A204.1 (cell line): Measurements from ENCODE around the gene IL15.
"Not testable (repeated sequence)": the region's sequence is repeated elsewhere in the genome, so short reads cannot be mapped to it uniquely, and the experiment has no call there.

Experiments
- FAIRE-seq: peaks from 2 replicates; lab custom pipeline; 2012; peaks lifted over from hg19 to GRCh38; lab: Jason Lieb, UNC

Gene IL15

DNA sequence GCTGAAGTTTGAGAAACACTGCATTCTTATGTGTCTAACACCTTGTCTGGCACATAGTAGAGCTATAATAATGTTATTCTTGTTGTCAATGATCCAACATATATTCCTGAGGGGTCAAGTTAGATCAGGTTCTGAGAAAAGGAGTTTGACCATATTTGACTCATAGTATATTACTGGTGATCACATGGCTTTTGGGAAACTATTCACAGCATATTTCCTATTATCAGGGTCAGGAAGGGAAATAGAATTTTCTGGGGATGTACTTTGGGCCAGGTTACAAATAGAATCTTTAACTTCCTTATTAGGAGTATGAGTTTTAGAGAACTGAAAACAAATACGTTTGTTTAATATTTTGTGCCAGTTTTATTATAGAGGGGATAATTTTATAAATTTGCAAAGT lies 11.6 kb downstream of the IL15 start:
- no peak for FAIRE-seq

DNA sequence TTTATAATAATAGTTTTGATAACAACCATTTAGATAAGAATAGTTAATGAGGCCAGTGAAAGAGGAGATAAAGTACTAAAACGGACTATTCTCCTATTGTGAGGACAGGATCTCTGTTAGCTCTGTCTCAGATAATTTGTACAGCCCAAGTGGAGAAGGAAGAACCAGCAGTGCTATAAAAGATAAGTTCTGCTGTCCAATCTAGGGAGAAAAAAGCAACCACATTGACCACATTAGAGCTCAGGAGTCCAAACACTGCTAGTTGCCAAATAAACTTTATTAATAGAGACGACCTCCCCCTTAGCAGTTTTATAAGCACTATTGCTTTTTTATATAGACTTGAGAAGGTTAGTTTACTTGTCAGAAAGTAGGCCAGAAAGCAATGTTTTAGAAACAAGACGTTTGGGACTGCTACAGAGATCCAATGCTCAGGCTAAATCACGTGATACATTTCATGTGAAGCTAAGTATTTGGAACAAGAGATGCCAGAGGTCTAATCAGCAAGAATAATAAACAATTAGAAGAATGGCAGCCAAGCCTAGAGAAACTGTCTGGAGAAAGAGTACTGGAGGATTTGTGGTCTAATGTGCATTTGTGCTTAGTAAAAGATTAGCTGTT lies 15.9 kb downstream of the IL15 start:
- FAIRE-seq, result no peak

DNA sequence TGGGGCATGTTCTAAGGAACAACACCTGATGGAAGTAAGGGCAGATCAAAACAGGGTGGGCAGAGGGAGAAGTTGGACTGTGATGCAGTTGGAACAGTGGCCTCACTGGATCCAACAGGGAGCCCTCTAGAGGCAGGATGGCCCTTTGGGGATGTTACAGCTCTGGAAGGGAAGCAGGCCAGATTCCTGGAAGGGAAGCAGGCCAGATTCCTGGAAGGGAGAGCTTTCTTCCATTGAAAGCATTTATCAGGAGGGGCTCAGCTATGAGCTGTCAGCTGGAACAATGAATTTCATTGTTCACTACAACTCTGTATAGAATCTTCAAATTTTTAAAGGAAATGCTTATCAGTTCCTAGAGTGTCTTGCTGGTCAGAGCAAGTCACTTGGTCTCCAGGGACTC lies 17.7 kb downstream of the IL15 start:
- FAIRE-seq, result no peak

DNA sequence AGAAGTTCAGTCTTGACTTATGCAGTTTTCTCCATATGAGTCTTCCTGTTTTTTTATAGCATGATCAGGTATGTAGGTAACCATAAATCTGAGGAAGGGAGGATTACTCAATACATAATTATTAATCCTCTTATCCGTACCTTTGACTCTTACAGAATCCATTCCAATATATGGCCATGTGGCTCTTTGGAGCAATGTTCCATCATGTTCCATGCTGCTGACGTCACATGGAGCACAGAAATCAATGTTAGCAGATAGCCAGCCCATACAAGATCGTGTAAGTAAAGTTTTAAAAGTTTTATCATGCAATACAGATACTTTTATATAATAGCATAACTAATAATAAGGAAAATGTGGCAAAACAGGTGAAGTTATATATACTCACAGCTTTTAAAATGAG lies 19.6 kb downstream of the IL15 start:
- FAIRE-seq, result no peak

DNA sequence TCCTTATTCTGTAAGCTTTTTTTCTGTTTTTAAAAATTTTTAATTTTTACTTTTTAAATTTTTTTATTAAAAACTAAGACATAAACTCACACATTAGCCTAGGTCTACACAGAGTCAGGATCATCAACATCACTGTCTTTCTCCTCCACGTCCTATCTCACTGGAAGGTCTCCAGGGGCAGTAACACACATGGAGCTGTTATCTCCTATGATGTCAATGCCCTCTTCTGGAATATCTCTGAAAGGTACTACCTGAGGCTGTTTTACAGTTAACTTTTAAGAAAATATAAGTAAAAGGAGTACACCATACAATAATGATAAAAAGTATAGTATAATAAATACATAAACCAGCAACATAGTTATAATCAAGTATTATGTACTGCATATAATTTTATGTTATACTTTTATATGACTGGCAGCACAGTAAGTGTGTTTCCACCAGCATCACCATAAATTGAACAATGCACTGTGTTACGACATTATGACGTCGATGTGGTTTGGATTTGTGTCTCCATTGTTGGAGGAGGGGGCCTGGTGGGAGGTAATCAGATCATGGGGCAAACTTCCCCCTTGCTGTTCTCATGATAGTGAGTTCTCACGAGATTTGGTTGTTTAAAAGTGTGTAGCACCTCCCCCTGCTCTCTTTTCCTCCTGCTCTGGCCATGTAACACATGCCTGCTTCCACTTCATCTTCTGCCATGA lies 21.3 kb downstream of the IL15 start:
- FAIRE-seq, result no peak

DNA sequence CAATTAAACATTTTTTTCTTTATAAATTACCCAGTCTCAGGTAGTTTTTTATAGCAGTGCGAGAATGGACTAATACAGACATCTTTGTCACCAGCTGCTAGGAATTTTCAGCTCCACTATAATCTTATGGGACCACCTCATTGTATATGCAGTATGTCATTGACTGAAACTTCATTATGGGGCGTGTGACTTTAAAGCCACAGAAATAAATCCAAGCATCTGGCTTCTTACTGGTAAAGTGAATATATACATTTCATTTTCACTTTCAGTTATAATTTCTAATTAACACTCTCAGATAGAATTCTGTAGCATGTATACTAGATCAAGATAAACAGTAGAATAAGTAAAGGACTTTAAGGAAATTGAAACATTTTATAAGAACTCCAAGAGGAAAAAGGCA lies 21.9 kb downstream of the IL15 start:
- FAIRE-seq, result peak; percentile 76

DNA sequence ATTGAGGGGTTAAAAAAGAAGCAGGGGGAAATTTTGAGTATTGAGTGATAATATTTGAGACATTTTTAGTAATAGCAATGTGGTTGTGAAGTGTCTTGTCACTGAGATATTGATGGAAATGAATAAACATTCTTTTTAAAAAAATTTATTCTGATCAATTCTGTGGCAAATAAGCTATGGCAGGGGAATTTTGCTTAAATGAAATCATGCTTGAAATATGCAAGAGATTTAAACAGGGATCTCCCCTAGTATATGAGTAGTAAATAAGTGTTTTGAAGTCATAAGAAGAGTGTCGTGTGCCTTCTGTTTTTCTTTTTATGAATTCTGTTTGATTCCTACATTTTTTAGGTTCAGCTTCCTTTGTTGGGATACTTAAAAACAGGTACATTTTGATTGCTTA lies 23.2 kb downstream of the IL15 start:
- no peak for FAIRE-seq

DNA sequence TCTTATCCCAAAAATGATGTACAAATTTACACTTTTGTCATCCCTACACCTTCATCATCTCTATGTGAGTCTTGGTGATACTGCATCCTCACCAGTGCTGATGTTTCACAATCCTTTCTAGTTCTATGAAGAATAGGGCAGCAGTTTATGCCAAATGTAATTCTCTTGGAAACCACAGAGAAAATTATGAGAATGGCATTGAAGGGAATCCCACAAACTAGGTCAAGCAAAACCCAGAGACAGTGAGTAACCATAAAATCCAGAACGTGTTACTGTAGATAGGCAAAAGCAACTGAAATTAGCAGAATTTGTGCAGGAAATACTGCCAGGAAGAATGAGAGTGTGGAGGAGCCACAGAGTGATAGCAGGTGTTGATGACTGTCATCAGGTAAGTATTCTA lies 24.5 kb downstream of the IL15 start:
- FAIRE-seq, result no peak

DNA sequence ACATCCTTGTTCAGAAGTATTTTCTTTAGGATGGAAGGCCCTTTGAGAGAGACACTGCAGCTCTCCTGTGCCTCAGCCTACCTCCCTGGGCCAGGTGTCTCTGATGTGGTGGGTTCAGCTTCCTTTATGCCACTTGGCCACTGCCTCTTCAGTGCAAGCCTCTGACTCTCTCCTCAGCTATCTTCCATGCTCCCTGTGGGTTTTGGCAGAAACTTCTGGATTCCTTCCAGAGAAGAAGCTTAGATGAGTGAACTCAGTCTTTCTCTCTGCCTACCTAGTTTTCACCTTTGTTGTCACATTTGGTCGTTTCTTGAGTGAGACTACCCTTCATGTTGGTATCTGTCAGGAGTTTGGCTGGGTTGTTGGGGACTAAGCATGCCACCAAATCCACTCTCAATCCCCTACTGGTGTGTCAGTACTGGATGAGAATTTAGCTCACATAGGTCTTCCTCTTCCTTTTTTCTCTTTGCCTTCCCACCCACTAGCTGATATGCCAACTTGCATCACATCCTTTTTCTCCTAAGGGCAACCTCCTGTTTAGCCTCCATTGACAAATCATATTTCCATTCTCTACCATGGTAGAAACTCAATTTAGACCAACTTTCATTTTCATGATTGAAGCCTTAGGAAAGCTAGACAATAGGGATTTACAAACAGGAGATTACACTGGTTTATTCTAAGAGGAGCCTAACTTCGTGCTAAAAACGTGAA lies 32.0 kb downstream of the IL15 start:
- no peak for FAIRE-seq

DNA sequence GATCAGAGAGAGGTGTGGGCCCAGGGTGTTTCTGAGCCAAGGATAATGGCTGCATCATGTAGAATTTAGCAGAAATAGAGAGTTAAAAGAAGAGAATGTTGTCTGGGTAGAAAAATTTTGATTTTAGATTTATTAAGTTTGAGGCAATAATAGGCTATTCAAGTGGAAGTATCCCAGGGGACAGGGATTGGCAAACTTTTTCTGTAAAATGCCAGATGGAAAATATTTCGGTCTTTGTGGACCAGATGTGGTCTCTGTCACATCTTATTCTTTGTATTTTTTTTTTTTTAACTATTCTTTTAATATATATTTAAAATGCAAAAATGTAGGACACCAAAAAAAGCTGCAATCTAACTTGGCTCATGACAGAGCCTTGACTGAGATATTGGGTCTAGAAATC lies 33.1 kb downstream of the IL15 start:
- no peak for FAIRE-seq

DNA sequence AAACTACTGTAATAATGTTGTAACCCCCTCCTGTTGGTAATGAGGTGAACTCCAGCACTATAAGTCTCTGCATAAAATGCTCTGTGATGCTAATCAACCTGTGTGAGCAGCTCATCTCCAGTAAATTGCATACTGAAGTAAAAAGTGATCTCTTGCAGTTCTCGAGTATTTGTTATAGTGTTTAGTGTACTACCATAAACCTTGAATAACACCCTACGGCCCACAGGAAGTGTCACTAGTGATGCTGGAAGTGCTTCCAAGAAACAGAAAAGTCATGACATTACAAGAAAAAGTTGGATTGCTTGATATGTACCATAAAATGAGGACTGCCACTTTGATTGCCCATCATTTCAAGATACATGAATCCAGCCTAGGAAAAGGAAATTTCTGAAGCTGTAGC lies 39.0 kb downstream of the IL15 start:
- FAIRE-seq, result no peak

DNA sequence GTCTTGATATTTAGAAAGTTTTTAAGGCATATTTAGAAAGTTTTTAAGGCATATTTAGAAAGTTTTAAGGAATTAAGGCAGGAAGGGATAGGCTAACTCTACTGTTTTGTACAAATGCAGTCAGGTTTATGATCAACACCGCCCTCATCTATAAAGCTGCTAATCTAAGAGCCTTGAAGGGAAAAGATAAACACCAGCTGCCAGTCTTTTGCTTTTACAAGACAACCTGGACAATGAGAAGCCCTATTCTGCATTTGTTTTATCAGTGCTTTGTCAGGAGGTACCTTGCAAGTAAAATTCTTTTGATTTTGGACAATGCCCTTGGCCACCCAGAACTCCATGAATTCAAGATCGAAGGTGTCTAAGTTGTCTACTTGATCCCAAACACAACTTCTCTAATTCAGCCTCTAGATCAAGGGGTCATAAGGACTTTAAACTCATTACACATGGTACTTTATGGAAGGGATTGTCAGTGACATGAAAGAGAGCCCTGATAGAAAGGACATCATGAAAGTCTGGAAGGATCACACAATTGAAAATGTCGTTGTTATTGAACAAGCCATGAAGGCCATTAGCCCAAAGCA lies 39.8 kb downstream of the IL15 start:
- FAIRE-seq, result no peak

DNA sequence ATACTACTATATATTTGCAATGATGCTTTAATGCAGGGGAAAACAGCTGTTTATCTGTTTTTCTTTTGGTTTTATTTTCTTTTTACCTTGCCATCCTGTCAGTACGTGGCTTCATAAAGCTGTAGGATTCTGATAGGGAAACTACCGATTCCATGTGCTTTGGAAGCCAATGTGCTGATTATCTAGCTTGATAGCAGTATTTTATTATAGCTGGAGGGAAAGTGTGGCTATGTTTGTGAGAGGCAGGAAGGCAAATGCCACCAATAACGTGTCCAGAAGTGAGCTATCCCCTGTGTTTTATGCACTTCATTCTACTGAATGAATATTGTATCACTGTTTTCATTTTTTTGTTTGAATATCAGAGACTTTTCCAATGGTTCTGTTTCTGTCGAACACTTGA lies 43.7 kb downstream of the IL15 start:
- FAIRE-seq, result no peak

DNA sequence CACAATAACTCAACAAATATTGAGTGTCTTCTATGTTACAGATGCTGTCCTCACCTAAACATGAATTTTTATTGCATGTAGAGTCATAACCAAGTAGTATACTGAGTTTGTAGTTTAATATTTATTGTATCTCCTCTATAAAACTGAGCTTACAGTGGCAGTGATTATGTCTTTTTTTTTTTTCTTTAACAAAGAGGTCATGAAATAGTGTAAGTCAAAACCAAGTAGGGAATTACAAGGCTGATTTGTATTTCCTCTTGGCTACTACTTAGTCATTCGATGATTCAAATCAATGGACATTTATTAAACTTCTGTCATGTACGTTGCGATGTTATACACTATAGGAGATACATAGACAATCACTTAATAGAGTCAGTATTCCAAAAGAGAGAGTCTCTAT lies 48.4 kb downstream of the IL15 start:
- FAIRE-seq, result no peak

DNA sequence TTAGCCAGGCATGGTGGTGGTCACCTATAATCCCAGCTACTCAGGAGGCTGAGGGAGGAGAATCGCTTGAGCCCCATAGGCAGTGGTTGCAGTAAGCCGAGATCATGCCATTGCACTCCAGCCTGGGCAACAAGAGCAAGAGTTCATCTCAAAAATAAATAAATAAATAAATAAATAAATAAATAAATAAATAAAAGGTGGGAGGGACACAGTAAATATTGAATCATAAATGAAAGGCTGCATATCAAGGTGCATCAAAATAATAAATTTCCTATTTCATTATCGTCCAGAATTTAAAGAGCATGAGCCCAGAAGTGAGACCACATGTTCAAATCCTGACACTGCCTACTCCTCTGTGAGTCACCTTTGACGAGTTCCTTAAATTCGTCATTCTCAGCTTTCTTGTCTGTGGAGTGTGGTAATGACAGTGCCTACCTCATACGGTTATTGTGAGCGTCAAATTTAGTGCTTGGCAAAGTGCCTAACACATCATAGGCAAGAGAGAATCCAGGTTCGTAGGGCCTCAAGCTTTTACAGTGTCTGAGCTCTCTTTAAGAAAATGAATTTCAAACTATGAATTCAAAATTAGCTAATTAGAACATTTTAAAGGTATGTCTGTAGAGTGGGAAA lies 49.9 kb downstream of the IL15 start:
- FAIRE-seq, result no peak

DNA sequence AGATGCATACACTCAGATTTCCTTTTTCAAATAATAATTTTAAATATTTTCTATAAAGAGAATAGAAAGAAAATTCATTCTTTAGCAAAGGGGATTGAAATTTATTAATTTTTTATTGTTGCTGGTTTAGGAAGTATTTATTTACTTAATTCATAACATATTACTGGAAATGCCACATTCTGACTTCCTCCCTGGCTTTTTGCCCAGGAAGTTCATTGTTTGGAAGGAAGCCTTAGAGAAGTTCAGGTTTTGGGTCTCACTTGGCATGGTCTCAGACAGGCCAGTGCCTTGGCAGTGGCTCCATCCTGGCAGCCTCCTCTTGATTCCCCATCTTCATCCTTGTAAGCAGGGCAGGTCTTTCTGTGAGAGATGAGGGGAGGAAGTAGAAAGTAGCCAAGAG lies 50.5 kb downstream of the IL15 start:
- peak; percentile 49 for FAIRE-seq

DNA sequence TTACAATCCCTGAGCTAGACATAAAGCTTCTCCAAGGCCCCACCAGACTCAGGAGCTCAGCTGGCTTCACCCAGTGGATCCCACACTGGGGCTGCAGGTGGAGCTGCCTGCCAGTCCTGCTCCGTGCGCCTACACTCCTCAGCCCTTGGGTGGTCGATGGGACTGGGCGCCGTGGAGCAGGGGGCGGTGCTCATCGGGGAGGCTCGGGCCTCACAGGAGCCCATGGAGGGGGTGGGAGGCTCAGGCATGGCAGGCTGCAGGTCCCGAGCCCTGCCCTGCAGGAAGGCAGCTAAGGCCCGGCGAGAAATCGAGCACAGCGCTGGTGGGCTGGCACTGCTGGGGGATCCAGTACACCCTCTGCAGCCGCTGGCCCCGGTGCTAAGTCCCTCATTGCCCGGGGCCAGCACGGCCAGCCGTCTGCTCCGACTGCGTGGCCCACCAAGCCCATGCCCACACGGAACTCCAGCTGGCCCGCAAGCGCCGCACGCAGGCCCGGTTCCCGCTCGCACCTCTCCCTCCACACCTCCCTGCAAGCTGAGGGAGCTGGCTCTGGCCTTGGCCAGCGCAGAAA lies 53.4 kb downstream of the IL15 start:
- FAIRE-seq, result not testable (repeated sequence)

DNA sequence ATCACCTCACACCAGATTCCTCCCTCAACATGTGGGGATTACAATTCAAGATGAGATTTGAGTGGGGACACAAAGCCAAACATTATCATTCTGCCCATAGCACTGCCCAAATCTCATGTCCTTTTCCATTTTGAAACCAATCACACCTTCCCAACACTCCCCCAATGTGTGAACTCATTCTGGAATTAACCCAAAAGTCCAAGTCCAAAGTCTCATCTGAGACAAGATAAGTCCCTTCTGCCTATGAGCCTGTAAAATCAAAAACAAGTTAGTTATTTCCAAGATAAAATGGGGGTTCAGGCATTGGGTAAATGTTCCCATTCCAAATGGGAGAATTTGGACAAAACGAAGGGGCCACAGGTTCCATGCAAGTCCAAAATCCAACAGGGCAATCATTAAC lies 54.9 kb downstream of the IL15 start:
- not testable (repeated sequence) for FAIRE-seq

DNA sequence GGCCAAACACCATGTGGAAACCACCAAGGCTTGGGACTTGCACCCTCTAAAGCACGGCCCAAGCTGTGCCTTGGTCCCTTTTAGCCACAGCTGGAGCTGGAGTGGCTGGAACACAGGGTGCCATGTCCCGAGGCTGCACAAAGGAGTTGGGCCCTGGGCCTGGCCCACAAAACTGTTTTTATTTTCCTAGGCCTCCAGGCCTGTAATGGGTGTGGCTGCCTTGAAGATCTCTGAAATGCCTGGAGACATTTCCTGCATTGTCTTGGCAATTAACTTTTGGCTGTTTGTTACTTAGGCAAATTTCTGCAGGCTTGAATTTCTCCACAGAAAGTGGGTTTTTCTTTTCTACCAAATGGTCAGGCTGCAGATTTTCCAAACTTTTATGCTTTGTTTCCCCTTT lies 55.7 kb downstream of the IL15 start:
- FAIRE-seq, result no peak

DNA sequence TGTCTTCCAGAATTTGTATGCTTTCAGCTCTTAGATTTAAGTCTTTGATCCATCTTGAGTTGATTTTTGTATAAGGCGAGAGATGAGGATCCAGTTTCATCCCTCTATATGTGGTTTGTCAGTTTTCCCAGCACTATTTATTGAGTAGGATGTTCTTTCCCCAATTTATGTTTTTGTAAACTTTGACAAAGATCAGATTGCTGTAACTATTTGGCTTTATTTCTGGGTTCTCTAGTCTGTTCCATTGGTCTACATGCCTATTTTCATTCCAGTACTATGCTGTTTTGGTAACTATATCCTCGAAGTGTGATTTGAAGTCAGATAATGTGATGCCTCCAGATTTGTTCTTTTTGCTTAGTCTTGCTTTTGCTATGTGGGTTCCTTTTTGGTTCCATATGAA lies 60.7 kb downstream of the IL15 start:
- no peak for FAIRE-seq

DNA sequence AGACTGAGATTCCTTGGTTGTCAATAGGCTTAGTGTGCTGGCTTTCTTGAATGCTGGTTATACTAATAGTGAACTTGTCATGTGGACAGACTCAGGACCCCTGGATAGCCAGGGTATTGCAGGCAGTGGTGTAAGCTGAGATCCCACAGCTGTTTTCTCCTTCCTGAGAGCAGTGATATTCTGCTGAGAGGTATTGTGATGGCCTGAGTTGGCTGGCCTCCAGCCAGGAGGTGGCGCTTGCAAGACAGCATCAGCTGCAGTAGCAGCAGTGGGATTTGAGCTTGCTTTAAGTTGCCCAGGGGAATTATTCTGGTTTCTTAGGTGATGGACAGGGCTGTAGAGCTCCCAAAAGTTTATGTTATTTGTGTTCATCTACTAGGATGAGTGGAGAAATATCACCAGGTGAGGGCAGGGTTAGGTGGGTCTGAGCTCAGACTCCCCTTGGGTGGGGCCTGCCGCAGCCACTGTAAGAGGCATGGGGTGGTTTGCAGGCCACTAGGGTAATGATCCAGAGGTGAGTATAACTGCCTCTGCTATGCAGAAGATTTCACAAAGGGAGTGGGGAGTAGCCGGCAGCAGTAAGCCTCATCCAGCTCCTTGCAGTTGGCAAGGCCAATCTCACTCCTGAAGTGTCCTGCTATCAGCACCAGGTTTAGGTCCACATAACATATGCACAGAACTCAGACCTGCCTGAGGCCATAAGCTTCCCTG lies 66.2 kb downstream of the IL15 start:
- no peak for FAIRE-seq

DNA sequence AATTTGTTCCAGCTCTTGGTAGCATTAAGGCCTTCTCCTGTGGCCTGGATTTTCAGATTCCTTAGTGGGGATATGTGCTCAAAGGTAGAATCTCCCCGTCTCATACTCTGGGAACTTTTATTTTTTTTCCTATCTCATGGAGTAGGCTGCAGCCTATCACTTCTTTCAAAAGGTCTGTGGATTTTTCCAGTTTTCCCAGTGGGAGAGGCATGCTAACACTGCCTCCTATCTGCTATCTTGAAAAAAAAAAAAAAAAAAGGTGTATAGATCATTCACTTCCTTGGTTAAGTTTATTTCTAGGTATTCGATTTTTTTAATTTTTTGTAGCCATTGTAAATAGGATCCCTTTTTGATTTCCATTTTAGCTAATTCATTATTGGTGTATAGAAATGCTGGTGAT lies 67.1 kb downstream of the IL15 start:
- no peak for FAIRE-seq
